Measurements from ENCODE around the gene GOLGA8Q.
"Not testable (repeated sequence)": the region's sequence is repeated elsewhere in the genome, so short reads cannot be mapped to it uniquely, and the experiment has no call there.

Gene GOLGA8Q

GRCh38 chr15:30551750-30552149 lies at the start of gene GOLGA8Q:
Gene GOLGA8Q (plus strand): TSS chr15:30552050. CDS start chr15:30552078, 28 bp downstream.
- not testable (repeated sequence) for FAIRE-seq

GRCh38 chr15:30502904-30503781 lies 48.7 kb upstream of the GOLGA8Q start:
- FAIRE-seq = not testable (repeated sequence)

GRCh38 chr15:30504162-30504843 lies 47.5 kb upstream of the GOLGA8Q start:
- FAIRE-seq = not testable (repeated sequence)

GRCh38 chr15:30514545-30514944 lies 37.3 kb upstream of the GOLGA8Q start:
- not testable (repeated sequence) for FAIRE-seq

GRCh38 chr15:30523453-30524243 lies 28.2 kb upstream of the GOLGA8Q start:
- FAIRE-seq = not testable (repeated sequence)

- not testable (repeated sequence) for FAIRE-seq
Measured at GRCh38 chr15:30525912-30526311, 25.9 kb upstream of the GOLGA8Q start.

GRCh38 chr15:30529049-30529448 lies 22.8 kb upstream of the GOLGA8Q start:
- FAIRE-seq = not testable (repeated sequence)

- FAIRE-seq = not testable (repeated sequence)
Measured at GRCh38 chr15:30566949-30567348, 15.1 kb downstream of the GOLGA8Q start.

- not testable (repeated sequence) for FAIRE-seq
Measured at GRCh38 chr15:30573012-30573491, 21.2 kb downstream of the GOLGA8Q start.

- FAIRE-seq = not testable (repeated sequence)
Measured at GRCh38 chr15:30579394-30579970, 27.6 kb downstream of the GOLGA8Q start.

GRCh38 chr15:30580716-30581115 lies 28.9 kb downstream of the GOLGA8Q start:
- not testable (repeated sequence) for FAIRE-seq

GRCh38 chr15:30598953-30599352 lies 47.1 kb downstream of the GOLGA8Q start:
- not testable (repeated sequence) for FAIRE-seq

GRCh38 chr15:30603796-30604195 lies 51.9 kb downstream of the GOLGA8Q start, which contains the start of gene GOLGA8H:
Gene GOLGA8H (plus strand): TSS chr15:30604028. CDS start chr15:30604126, 98 bp downstream.
- not testable (repeated sequence) for FAIRE-seq
